ENCODE data around the gene PLAAT4.
"Not testable (repeated sequence)": the region's sequence is repeated elsewhere in the genome, so short reads cannot be mapped to it uniquely, and the experiment has no call there.

PLAAT4 gene

DNA sequence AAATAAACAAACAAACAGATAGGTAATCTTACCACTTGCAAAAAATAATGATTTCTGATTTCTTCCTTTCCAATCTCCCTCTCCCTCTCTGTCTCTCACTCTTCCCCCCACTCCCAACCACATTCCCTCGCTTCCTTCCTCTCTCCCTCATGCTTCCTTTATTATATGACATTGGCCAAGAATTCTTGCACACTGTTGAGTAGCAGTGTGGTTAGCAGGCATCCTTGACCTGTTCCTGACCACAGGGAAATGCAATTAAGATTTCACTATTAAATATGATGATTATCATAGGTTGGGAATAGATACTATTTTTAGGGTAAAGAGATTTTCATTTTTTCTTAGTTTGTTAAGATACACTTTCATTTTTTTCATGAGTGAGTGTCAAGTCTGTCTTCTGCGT, 14.7 kb upstream of the PLAAT4 start:
- Histone ChIP-seq H3K4me3 (ENCODE audit: insufficient read length, low read depth) (no peak overlapping the region), H3K27me3 (ENCODE audit: insufficient read depth, insufficient read length) (no peaks in the 10 kb centered on the region), H3K9ac (ENCODE audit: insufficient read length, low read depth) (no peak overlapping the region), H3K4me1 (ENCODE audit: insufficient read depth, insufficient read length) (no peaks in the 10 kb centered on the region), H3K36me3 (ENCODE audit: insufficient read depth, insufficient read length, low read length) (no peaks in the 10 kb centered on the region), H3K9me3 (ENCODE audit: insufficient read depth, low read length) (peaks cover 15% of the 10 kb centered on the region)
- no peak for DNase-seq (ENCODE audit: low read depth, low spot score)
- no peak for TF ChIP-seq ZNF274 (IDR thresholded peaks at IDR 0.05; ENCODE audit: low read depth, low read length)
- no peak for TF ChIP-seq YY1 (IDR thresholded peaks at IDR 0.05; ENCODE audit: insufficient read depth, insufficient read length)
- TF ChIP-seq SUZ12 (IDR thresholded peaks at IDR 0.05; ENCODE audit: extremely low read depth, insufficient read depth, insufficient read length): no peak

- Histone ChIP-seq H3K27me3 (ENCODE audit: insufficient read depth, insufficient read length) (no peaks in the 10 kb centered on the region), H3K36me3 (ENCODE audit: insufficient read depth, insufficient read length, low read length) (no peaks in the 10 kb centered on the region), H3K9ac (ENCODE audit: insufficient read length, low read depth) (no peak overlapping the region), H3K4me1 (ENCODE audit: insufficient read depth, insufficient read length) (no peaks in the 10 kb centered on the region), H3K9me3 (ENCODE audit: insufficient read depth, low read length) (peaks cover 15% of the 10 kb centered on the region), H3K4me3 (ENCODE audit: insufficient read length, low read depth) (no peak overlapping the region)
- no peak for TF ChIP-seq ZNF274 (IDR thresholded peaks at IDR 0.05; ENCODE audit: low read depth, low read length)
- TF ChIP-seq SUZ12 (IDR thresholded peaks at IDR 0.05; ENCODE audit: extremely low read depth, insufficient read depth, insufficient read length): no peak
- TF ChIP-seq YY1 (IDR thresholded peaks at IDR 0.05; ENCODE audit: insufficient read depth, insufficient read length): no peak
- no peak for DNase-seq (ENCODE audit: low read depth, low spot score)
These were observed 13.5 kb upstream of the PLAAT4 start for GRCh38 chr11:63523151-63523550.

DNA sequence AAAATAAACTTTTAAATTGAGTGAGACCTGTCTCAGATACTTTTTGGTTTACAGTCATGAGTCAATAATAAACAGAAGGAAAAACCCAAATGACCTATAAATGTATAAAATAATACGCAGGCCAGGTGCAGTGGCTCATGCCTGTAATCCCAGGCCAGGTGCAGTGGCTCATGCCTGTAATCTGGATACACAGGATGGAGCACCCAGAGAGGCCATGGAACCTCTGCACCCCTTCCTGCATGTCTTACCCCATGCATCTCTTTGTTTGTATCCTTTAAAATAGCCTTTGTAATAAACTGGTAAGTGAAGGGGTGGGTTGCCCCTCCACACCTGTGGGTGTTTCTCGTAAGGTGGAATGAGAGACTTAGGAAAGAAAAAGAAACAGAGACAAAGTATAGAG, 8.9 kb upstream of the PLAAT4 start:
- no peak for TF ChIP-seq YY1 (IDR thresholded peaks at IDR 0.05; ENCODE audit: insufficient read depth, insufficient read length)
- no peak for TF ChIP-seq ZNF274 (IDR thresholded peaks at IDR 0.05; ENCODE audit: low read depth, low read length)
- TF ChIP-seq SUZ12 (IDR thresholded peaks at IDR 0.05; ENCODE audit: extremely low read depth, insufficient read depth, insufficient read length): no peak
- Histone ChIP-seq H3K9me3 (ENCODE audit: insufficient read depth, low read length) (peaks cover 38% of the 10 kb centered on the region), H3K4me1 (ENCODE audit: insufficient read depth, insufficient read length) (no peaks in the 10 kb centered on the region), H3K27me3 (ENCODE audit: insufficient read depth, insufficient read length) (no peaks in the 10 kb centered on the region), H3K36me3 (ENCODE audit: insufficient read depth, insufficient read length, low read length) (no peaks in the 10 kb centered on the region), H3K4me3 (ENCODE audit: insufficient read length, low read depth) (no peak overlapping the region), H3K9ac (ENCODE audit: insufficient read length, low read depth) (no peak overlapping the region)
- DNase-seq (ENCODE audit: low read depth, low spot score): no peak

DNA sequence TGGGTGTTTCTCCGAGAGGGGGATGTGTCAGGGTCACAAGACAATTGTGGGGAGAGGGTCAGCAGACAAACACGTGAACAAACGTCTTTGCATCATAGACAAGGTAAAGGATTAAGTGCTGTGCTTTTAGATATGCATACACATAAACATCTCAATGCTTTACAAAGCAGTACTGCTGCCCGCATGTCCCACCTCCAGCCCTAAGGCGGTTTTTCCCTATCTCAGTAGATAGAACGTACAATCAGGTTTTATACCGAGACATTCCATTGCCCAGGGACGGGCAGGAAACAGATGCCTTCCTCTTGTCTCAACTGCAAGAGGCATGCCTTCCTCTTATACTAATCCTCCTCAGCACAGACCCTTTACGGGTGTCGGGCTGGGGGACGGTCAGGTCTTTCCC, 8.5 kb upstream of the PLAAT4 start:
- not testable (repeated sequence) for H3K4me1 ChIP-seq (ENCODE audit: insufficient read depth, insufficient read length); H3K36me3 ChIP-seq (ENCODE audit: insufficient read depth, insufficient read length, low read length); DNase-seq (ENCODE audit: low read depth, low spot score); H3K27me3 ChIP-seq (ENCODE audit: insufficient read depth, insufficient read length); H3K4me3 ChIP-seq (ENCODE audit: insufficient read length, low read depth); H3K9ac ChIP-seq (ENCODE audit: insufficient read length, low read depth)
- peaks cover 36% of the 10 kb centered on the region for H3K9me3 ChIP-seq (ENCODE audit: insufficient read depth, low read length)

DNA sequence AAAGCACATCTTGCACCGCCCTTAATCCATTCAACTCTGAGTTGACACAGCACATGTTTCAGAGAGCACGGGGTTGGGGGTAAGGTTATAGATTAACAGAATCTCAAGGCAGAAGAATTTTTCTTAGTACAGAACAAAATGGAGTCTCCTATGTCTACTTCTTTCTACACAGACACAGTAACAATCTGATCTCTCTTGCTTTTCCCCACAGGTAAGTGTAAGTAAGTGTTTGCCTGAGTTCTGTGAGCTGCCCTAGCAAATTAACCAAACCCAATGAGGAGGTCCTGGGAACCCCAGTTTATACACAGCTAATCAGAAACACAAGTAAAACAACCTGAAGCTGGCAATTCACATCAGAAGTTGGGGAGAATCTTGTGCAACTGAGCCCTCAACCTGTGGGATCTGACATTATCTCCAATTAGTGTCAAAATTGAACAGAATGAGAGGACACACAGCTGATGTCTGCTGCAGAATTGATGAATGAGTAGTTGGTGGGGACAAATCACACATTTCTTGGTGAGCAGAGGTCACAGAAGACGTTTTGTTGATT, 7.8 kb upstream of the PLAAT4 start:
- H3K4me1 ChIP-seq (ENCODE audit: insufficient read depth, insufficient read length); H3K9ac ChIP-seq (ENCODE audit: insufficient read length, low read depth); H3K27me3 ChIP-seq (ENCODE audit: insufficient read depth, insufficient read length): not testable (repeated sequence)

DNA sequence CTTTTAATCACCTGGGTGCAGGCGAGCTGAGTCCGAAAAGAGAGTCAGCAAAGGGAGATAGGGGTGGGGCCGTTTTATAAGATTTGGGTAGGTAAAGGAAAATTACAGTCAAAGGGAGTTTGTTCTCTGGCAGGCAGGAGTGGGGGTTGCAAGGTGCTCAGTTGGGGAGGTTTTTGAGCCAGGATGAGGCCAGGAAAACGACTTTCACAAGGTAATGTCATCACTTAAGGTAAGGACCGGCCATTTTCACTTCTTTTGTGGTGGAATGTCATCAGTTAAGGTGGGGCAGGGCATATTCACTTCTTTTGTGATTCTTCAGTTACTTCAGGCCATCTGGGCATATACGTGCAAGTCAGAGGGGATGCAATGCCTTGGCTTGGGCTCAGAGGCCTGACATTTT, 7.2 kb upstream of the PLAAT4 start:
- not testable (repeated sequence) for H3K9ac ChIP-seq (ENCODE audit: insufficient read length, low read depth); H3K27me3 ChIP-seq (ENCODE audit: insufficient read depth, insufficient read length); H3K4me3 ChIP-seq (ENCODE audit: insufficient read length, low read depth); H3K36me3 ChIP-seq (ENCODE audit: insufficient read depth, insufficient read length, low read length); H3K4me1 ChIP-seq (ENCODE audit: insufficient read depth, insufficient read length); DNase-seq (ENCODE audit: low read depth, low spot score)
- H3K9me3 ChIP-seq (ENCODE audit: insufficient read depth, low read length): peaks cover 28% of the 10 kb centered on the region

More for the DNA sequence above, 7.8 kb upstream of the PLAAT4 start:
- H3K36me3 ChIP-seq (ENCODE audit: insufficient read depth, insufficient read length, low read length); DNase-seq (ENCODE audit: low read depth, low spot score); H3K4me3 ChIP-seq (ENCODE audit: insufficient read length, low read depth): not testable (repeated sequence)
- H3K9me3 ChIP-seq (ENCODE audit: insufficient read depth, low read length): peaks cover 34% of the 10 kb centered on the region

DNA sequence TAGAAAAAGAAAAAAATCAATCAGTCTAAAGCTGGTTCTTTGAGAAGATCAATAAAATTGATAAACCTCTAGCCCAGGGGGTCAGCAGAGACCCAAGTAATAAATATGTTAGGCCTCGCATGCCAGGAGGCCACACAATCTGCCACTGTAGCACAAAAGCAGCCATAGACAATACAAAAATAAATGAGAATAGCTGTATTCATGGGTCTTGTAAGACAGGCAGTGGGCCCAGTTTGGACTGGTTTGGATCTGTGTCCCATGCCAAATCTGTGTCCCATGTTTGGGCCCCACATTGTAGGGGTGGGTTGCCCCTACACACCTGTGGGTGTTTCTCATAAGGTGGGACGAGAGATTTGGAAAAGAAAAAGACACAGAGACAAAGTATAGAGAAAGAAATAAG, 6.6 kb upstream of the PLAAT4 start:
- H3K9me3 ChIP-seq (ENCODE audit: insufficient read depth, low read length): peaks cover 25% of the 10 kb centered on the region
- H3K9ac ChIP-seq (ENCODE audit: insufficient read length, low read depth): no peak overlapping the region
- H3K27me3 ChIP-seq (ENCODE audit: insufficient read depth, insufficient read length): no peaks in the 10 kb centered on the region
- no peak for TF ChIP-seq SUZ12 (IDR thresholded peaks at IDR 0.05; ENCODE audit: extremely low read depth, insufficient read depth, insufficient read length)
- TF ChIP-seq ZNF274 (IDR thresholded peaks at IDR 0.05; ENCODE audit: low read depth, low read length): no peak
- TF ChIP-seq YY1 (IDR thresholded peaks at IDR 0.05; ENCODE audit: insufficient read depth, insufficient read length): no peak
- H3K4me3 ChIP-seq (ENCODE audit: insufficient read length, low read depth): no peak overlapping the region
- no peaks in the 10 kb centered on the region for H3K36me3 ChIP-seq (ENCODE audit: insufficient read depth, insufficient read length, low read length)
- no peak for DNase-seq (ENCODE audit: low read depth, low spot score)
- H3K4me1 ChIP-seq (ENCODE audit: insufficient read depth, insufficient read length): no peaks in the 10 kb centered on the region

GRCh38 chr11:63531074-63531792, 5.4 kb upstream of the PLAAT4 start:
- H3K36me3 ChIP-seq (ENCODE audit: insufficient read depth, insufficient read length, low read length); DNase-seq (ENCODE audit: low read depth, low spot score); H3K4me3 ChIP-seq (ENCODE audit: insufficient read length, low read depth); H3K27me3 ChIP-seq (ENCODE audit: insufficient read depth, insufficient read length); H3K9ac ChIP-seq (ENCODE audit: insufficient read length, low read depth); H3K4me1 ChIP-seq (ENCODE audit: insufficient read depth, insufficient read length): not testable (repeated sequence)
- H3K9me3 ChIP-seq (ENCODE audit: insufficient read depth, low read length): peaks cover 25% of the 10 kb centered on the region

All from NT2/D1 (cell line).